IPS-18c (cell line): ENCODE data around the gene TLCD3B.
A peak's percentile ranks its signal among the peaks of the same experiment; 100 is the strongest.
"Not testable (repeated sequence)": the region's sequence is repeated elsewhere in the genome, so short reads cannot be mapped to it uniquely, and the experiment has no call there.

ENCODE experiments used
- H3K4me3 ChIP-seq: 2 replicates; pipeline ENCODE4 v1.7.0; 2013; ENCODE audit warnings: low read depth, mild to moderate bottlenecking, low read length, moderate library complexity; ENCODE audit not compliant: insufficient read depth
- H3K9me3 ChIP-seq: one replicate; pipeline ENCODE4 v1.6.1; 2013; ENCODE audit warnings: mild to moderate bottlenecking, low read length, moderate library complexity; ENCODE audit not compliant: control insufficient read depth, insufficient read depth

The TLCD3B gene

DNA sequence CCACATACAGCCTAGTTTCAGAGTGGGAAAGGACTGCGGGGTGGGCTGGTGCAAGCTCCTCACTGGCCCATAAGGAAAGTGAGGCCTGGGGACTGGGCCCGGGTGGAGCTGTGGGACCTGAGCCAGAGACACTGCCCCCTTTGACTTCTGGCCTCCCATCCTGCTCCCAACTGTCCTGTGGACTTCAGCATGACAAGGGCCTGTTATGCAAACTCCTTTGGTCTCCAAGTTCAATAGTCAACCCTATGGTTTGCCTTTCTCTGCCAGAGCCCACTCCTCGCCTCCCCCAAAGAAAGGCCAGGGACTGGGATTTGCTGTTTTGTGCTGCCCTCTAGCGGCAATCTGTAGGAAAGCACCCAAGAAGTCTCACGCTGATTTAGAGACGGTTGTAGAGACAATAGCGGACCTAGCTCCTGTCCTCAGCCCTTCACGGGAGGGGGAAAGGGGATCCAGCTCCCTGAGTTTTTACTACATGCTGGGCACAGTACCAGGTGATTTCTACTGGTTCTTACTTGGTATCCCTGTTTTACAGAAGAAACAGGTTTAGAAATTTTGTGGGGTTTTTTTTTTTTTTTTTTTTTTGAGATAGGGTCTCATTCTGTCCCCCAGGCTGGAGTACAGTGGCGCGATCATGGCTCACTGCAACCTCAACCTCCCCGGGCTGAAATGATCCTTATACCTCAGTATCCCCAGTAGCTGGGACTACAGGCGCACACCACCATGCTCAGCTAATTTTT is 1.2 kb upstream of the TLCD3B start:
- Histone ChIP-seq H3K4me3 (no peak overlapping the region), H3K9me3 (no peaks in the 10 kb centered on the region)

DNA sequence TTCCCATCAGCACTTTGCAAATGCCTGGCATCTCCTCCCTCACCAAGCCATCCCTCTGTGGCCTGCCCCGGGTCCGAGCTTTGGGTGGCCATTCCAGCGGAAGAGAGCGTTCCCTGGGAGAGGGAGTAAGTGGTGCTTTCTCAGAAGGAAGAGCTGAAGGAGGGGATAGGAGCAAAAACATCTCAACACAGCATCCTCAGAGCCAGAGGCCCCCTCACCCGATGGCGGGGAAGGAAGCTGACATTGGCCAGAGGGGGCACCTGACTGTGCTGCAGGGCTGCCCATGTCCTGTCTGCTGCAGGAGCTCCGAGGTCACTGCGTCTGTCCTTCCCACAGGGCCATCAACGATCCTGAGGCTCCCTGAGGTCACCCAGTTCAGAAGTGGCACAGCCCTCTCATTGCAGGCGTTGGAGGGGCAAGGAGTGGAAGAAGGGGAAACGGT is 427 bp upstream of the TLCD3B start:
- H3K4me3 ChIP-seq = peak overlapping the region; percentile 59

DNA sequence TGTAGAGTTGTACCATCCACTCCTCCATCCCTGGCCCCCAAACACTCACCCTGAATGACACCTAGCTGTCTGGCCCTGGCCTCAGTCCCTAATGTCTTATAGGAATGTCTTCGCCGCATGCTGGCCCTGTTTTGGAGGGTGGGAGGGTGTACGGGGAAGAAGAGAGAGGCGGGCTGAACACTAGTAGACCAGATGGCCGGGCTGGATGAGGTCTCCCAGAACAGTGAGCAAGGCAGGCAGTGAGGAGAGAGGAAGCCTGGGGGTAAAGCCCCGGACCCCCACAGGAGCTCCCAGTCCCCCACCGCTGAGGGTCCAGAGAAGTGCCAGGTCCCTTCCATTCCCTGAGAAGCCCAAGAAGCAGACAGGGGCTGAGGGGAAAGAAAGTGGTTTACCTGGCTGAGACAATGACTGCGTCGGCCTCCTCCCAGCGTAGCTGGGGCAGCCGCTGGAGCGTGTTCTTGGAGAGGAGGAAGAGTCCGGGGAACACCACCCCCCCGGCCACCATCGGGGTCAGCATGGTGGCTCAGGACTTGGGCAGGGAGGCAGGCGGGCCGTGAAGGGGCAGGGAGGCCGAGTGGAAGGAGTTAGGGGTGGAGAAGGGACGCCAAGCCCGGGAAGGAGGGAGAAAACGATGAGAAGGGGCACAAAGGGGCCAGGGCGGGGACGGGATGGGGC is 923 bp downstream of the TLCD3B start:
- H3K4me3 ChIP-seq = peak overlapping the region; percentile 59
- no peaks in the 10 kb centered on the region for H3K9me3 ChIP-seq

More for the DNA sequence above, 427 bp upstream of the TLCD3B start:
- no peaks in the 10 kb centered on the region for H3K9me3 ChIP-seq

DNA sequence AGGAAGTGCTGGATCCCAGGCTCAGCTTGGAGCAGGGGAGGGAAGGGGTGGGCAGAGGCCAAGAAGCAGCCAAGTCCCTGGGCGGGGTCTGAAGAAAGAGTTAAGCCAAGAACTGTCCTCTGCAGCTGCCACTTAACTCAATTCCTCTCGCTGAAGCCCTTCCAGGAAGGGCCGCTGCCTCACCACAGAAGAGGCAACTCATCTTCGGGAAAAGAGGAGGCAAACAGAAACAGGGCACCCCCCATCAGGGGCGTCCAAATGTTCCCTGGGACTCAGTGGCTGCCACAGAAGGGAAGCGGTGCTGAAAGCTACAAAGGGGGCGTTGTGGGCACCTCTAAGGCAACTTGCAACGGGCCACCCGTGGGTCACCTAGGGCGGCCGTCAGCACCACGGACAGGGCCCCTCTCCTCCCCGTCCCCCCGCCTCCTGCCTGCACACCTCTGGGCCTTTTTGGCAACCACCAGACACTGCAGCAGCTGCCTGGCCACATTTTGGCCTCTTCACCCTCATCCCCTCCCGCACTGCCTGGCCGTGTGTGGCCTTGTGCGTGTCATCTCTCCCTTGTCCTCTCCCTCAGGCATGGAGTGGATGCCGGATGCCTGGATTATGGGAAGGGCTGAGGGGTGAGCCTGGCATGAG is 2.5 kb downstream of the TLCD3B start:
- no peak overlapping the region for H3K4me3 ChIP-seq
- H3K9me3 ChIP-seq = no peaks in the 10 kb centered on the region

DNA sequence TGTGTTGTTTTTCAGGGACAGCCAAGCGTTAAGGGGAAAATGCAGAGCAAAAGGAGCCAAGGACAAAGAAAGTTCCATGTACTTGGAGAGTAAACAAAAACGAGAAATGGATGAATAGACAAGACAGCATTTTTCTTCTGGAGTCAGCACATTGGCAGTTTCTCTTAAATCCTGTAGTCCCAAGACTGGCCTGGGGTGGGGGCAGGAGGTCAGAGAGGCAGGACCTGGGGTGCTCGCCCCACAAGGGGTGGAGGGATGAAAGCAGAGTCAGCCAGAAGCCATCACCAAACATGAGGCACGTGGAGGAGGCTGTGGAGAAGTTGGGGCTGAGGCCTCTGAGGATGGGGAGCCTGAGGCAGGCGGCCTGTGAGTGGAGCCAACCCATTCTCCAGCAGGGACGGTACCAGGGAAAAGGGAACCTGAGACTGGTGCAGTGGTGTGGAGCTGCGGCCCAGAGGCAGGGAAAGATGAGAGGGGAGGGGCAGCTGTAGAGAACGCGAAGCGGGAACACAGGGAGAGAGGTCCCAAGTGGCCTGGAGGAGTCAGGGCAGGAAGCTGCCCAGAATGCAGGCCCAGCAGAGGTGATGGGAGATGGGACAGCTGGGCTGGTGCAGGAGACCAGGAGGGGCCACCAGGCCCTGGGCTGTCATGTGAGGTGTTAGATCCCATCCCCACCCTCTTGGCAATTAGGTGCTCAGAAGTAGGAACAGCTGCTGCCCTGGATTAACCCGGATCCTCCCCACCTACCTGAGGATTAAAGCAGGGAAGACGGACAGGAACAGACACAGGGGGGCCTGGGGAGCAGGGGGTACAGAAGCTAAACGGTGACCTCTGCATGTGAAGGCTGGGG is 3.3 kb downstream of the TLCD3B start:
- H3K4me3 ChIP-seq = no peak overlapping the region
- H3K9me3 ChIP-seq = no peaks in the 10 kb centered on the region

DNA sequence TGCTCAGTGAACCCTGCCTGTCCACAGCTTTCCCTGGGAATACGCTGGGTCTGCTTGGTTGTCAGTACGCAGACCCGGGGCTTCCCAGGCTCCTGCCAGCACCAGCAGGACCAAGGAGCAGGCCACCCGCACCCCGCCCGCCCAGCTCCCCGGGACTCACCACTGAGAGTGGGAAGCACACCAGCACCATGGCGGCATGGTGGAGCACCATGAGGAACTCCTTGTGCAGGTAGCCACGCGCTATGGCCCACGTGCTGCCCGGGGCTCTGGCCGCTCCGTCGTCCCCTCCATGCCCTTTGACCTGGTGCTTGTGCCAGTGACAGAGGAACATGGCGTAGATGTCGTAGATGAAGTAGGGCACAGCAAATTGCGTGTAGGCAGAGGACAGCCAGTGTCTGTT is 4.6 kb downstream of the TLCD3B start:
- H3K9me3 ChIP-seq = no peaks in the 10 kb centered on the region
- no peak overlapping the region for H3K4me3 ChIP-seq

DNA sequence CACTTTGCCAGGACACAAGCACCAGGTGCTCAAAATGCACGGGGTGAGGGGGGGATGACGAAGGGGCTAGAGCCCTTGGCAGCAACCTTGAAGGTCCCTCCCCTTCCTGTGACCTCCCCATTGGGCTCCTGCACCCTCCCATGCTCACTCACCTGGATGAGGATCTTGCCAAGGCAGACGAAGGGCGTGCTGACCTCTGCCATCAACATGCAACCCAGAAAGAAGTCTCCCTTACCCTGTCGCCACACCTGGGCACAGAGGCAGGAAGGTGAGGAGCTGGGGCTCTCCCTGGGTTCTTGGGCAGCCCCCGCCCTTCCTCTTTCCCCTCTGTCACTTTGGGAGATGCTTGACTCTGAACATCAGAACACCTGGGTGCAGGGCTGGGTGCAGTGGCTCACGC is 5.5 kb downstream of the TLCD3B start:
- H3K4me3 ChIP-seq = no peak overlapping the region
- H3K9me3 ChIP-seq = no peaks in the 10 kb centered on the region

DNA sequence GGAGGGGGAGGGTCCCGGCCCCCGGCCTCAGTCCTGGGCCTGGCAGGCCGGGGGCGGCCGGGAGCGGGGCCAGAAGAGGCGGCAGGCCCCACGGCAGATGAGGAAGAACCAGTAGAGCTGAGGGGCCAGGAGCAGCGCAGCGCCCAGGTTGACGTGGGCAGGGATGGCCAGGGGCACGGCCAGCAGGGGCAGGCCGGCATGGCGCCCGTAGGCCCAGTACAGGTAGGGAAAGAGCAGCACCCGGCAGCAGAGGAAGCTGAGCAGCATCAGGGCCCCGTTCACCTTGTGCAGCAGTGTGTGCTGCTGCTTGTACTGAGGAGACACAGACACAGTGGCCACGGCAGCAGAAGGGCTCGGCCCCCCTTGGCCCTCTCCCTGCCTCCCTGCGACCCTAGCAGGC is 5.9 kb downstream of the TLCD3B start:
- H3K4me3 ChIP-seq = no peak overlapping the region
- no peaks in the 10 kb centered on the region for H3K9me3 ChIP-seq

DNA sequence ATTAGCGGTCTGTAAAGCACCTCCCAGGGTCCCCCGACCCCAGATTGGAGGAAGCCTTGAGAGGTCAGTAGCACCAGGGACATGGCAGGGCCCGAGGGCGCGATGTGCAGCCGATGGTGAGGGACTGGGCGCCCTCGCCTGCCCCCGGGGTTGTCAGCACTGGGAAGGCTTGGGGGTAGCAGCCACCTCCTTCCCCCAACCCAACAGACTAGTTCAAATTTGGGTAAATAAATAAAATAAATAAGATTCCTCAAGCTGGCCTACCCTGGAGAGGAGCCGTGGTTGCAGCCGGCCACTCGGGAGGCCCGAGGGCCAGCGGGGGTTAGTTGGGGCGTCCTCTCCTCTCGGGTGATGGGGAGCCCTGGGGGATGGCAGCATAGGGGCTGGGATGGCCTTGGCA is 6.6 kb downstream of the TLCD3B start:
- no peaks in the 10 kb centered on the region for H3K9me3 ChIP-seq
- H3K4me3 ChIP-seq = no peak overlapping the region

DNA sequence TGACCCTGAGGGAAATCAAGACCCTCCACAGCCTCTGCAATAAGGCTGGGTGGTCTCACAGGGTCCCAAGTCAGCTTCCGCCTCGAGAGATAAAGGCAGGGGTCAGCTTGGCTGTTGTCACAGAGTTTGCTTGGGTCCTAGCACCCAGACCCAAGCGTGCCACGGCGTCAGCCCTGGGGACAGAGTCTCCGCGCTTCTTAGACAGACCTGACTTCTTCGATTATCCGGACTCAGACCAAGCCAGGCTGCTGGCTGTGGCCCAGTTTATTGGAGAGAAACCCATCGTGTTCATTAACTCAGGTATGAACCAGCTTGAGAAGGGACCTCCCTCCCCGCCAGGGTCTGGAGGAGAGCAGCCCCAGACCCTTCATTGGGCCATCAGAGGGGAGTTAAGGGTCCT is 7.5 kb downstream of the TLCD3B start:
- H3K9me3 ChIP-seq = no peaks in the 10 kb centered on the region
- no peak overlapping the region for H3K4me3 ChIP-seq

DNA sequence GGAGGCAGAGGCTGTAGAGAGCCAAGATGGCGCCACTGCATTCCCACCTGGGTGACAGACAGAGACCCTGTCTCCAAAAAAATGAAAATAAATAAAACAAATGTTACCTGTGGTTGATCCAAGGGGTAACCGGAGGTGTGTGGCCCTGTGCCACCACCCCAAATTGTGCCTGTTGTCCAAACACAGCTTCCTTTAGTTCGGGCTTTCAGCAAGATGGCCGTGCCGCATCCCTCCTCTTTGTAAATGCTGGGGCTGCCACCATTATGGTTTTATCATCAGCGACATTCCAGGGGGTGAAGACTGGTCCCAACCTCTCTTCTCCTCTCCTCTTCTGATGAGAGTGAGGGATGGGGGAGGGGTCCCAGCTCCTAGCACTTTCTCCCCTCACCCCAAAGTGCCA is 8.2 kb downstream of the TLCD3B start, which contains the start of gene C16orf92:
Gene C16orf92 (plus strand): TSS at position 312 of the 400 bp plus-strand sequence. CDS start 143 bp downstream, outside the sequence.
- Histone ChIP-seq H3K4me3 (no peak within 1 kb of the TSS), H3K9me3 (no peaks in the 10 kb centered on the region)

DNA sequence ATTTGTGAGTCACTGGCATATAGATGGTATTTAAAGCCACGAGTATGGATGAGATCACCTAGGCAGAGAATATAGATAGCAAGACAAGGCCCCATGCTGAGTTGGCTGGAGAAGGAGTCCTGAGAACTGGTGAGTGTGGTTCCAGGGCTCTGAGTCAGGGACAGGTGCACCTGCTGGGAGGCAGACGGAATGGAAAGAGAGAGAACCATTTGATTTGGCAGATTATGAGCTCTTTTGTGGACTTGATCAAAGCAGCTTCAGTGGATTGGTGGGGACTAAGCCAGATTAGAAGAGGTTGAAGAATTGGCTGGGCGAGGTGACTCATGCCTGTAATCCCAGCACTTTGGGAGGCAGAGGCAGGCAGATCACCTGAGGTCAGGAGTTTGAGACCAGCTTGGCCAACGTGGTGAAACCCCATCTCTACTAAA is 12.3 kb downstream of the TLCD3B start:
- no peak overlapping the region for H3K4me3 ChIP-seq
- H3K9me3 ChIP-seq = no peaks in the 10 kb centered on the region

DNA sequence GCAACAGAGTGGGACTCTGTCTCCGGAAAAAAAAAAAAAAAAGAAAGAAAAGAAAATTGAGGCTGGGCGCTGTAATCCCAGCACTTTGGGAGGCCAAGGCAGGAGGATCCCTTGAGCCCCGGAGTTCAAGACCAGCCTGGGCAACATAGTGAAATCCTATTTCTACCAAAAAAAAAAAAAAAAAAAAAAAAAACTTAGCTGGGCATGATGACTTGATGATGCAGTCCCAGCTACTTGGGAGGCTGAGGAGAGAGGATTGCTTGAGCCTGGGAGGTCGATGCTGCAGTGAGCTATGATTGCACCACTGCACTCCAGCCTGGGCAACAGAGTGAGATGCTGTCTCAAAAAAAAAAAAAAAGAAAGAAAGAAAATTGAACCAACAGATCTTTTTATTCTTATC is 13.1 kb downstream of the TLCD3B start:
- H3K9me3 ChIP-seq, H3K4me3 ChIP-seq: not testable (repeated sequence)

DNA sequence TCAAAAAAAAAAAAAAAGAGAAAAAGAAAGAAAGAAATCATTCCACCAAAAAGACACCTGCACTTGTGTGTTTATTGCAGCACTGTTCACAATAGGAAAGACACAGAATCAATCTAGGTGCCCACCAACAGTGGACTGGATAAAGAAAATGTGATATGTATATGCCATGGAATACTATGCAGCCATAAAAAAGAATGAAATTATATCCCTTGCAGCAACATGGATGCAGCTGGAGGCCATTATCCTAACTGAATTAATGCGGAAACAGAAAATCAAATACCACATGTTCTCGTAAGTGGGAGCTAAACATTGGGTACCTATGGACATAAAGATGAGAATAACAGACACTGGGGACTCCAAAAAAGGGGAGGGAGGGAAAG is 13.8 kb downstream of the TLCD3B start:
- H3K9me3 ChIP-seq = no peaks in the 10 kb centered on the region
- H3K4me3 ChIP-seq = no peak overlapping the region

DNA sequence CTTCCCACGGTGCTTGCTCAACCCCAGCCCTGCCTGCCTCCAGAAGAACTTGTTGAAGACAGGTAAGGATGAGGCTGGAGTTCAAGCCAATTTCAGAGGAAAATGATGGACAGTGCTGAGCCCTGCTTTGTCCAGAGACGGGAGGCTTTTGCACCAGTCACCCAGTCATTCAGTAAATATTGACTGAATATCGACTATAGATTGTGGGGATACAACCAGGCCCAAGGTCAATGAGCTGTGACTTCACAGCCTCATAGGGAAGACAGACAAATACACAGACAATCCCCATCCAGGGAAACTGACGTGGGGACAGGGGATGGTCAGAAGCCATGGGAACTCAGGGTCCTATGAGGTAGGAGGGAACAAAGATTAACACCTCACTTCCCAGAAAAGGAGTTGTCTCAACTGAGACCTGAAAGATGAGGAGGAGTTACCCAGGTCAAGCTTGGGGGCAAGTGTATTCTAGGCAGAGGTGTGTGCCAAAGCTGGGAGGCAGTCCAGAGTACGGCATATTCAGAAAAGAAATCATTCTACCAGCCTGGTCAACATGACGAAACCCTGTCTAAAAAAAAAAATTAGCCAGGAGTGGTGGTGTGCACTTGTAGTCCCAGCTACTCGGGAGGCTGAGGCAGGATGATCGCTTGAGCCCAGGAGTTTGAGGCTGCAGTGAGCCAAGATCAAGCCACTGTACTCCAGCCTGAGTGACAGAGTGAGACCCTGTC is 14.4 kb downstream of the TLCD3B start:
- H3K4me3 ChIP-seq = no peak overlapping the region

DNA sequence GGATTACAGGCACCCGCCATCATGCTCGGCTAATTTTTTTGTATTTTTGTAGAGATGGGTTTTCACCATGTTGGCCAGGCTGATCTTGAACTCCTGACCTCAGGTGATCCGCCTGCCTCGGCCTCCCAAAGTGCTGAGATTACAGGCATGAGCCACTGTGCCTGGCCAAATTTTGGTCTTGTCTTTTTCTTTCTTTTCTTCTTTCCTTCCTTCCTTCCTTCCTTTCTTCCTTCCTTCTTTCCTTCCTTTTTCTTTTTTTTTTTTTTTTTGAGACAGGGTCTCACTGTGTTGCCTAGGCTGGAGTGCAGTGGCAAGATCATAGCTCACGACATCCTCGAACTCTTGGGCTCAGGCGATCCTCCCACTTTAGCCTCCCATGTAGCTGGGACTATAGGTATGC is 15.6 kb downstream of the TLCD3B start:
- H3K4me3 ChIP-seq, H3K9me3 ChIP-seq: not testable (repeated sequence)

More for the DNA sequence above, 14.4 kb downstream of the TLCD3B start:
- H3K9me3 ChIP-seq = no peaks in the 10 kb centered on the region

DNA sequence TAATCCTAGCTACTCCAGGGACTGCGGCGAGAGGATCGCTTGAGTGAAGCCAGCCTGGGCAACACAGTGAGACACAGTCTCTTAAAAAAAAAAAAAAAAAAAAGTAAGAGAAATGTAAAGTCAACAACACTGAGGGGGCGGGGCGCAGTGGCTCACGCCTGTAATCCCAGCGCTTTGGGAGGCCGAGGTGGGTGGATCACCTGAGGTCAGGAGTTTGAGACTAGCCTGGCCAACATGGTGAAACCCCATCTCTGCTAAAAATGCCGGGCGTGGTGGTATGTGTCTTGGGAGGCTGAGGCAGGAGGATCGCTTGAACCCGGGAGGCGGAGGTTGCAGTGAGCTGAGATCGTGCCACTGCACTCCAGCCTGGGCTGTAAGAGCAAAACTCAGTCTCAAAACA is 18.5 kb downstream of the TLCD3B start:
- H3K4me3 ChIP-seq, H3K9me3 ChIP-seq: not testable (repeated sequence)
